OCI-LY1 (cell line): ENCODE data around the gene MS4A8.

Source experiments
- H2AFZ ChIP-seq: fragments of 200-600 bp; sonication (generic), shearing (Covaris generic); 2 replicates; pipeline ENCODE4 v1.6.0; 2014; ENCODE audit warnings: antibody characterized with exemption, mild to moderate bottlenecking, low read length
- H3F3A ChIP-seq: fragments of 200-600 bp; sonication (generic), shearing (Covaris generic); 2 replicates; pipeline ENCODE4 v1.6.0; 2014; ENCODE audit warnings: mild to moderate bottlenecking, antibody characterized with exemption, low read length, moderate library complexity; ENCODE audit not compliant: insufficient read depth
- H3K27ac ChIP-seq: fragments of 200-600 bp; sonication (generic); 2 replicates; pipeline ENCODE4 v1.5.1; 2014; ENCODE audit warnings: low read length, mixed run types, mild to moderate bottlenecking, low read depth; ENCODE audit not compliant: poor library complexity, severe bottlenecking
- H3K27me3 ChIP-seq: fragments of 200-600 bp; sonication (generic); 2 replicates; pipeline ENCODE4 v1.6.0; 2014; ENCODE audit warnings: antibody characterized with exemption, mild to moderate bottlenecking, low read length, moderate library complexity; ENCODE audit not compliant: insufficient read depth
- H3K36me3 ChIP-seq: fragments of 200-600 bp; sonication (generic); 2 replicates; pipeline ENCODE4 v1.6.1; 2014; ENCODE audit warnings: mild to moderate bottlenecking, antibody characterized with exemption, low read length, moderate library complexity, mixed read lengths; ENCODE audit not compliant: insufficient read depth
- H3K4me1 ChIP-seq: fragments of 200-600 bp; sonication (generic); 2 replicates; pipeline ENCODE4 v1.5.1; 2014; ENCODE audit warnings: mild to moderate bottlenecking, low read length, moderate library complexity; ENCODE audit not compliant: insufficient read depth, severe bottlenecking
- H3K4me2 ChIP-seq: fragments of 200-600 bp; sonication (generic), shearing (Covaris generic); 2 replicates; pipeline ENCODE4 v1.6.1; 2014; ENCODE audit warnings: low read length
- H3K4me3 ChIP-seq: fragments of 200-600 bp; sonication (generic); 2 replicates; pipeline ENCODE4 v1.5.1; 2014; ENCODE audit warnings: low read length, low read depth, mild to moderate bottlenecking, mixed read lengths; ENCODE audit not compliant: poor library complexity, severe bottlenecking
- H3K79me2 ChIP-seq: fragments of 200-600 bp; shearing (Covaris generic); 2 replicates; pipeline ENCODE4 v1.6.1; 2016; ENCODE audit warnings: mixed run types, low read length, mixed read lengths; ENCODE audit not compliant: insufficient read depth
- H3K9ac ChIP-seq: fragments of 200-600 bp; sonication (generic), shearing (Covaris generic); 2 replicates; pipeline ENCODE4 v1.6.1; 2014; ENCODE audit warnings: mild to moderate bottlenecking, low read length, mixed read lengths
- H3K9me2 ChIP-seq: fragments of 200-600 bp; sonication (generic), shearing (Covaris generic); 2 replicates; pipeline ENCODE4 v1.6.1; 2014; ENCODE audit warnings: low read depth, mild to moderate bottlenecking, low read length, mixed read lengths
- H3K9me3 ChIP-seq: fragments of 200-600 bp; shearing (Covaris generic); 2 replicates; pipeline ENCODE4 v1.6.1; 2014; ENCODE audit warnings: low read length, mixed read lengths
- H4K20me1 ChIP-seq: fragments of 200-600 bp; sonication (generic), shearing (Covaris generic); 2 replicates; pipeline ENCODE4 v1.6.0; 2016; ENCODE audit warnings: mild to moderate bottlenecking, low read length; ENCODE audit not compliant: insufficient read depth
- EZH2 ChIP-seq: fragments of 200-600 bp; sonication (generic), shearing (Covaris generic); IDR thresholded peaks from 2 replicates; pipeline ENCODE4 v1.8.0; 2017; ENCODE audit warnings: borderline replicate concordance, mixed run types, mild to moderate bottlenecking, antibody characterized with exemption, low read length, moderate library complexity, mixed read lengths
- TF ChIP-seq, protein P1 (sequence below): fragments of 200-600 bp; sonication (generic), shearing (Covaris generic); IDR thresholded peaks from 2 replicates; pipeline ENCODE4 v1.5.1; 2017; ENCODE audit warnings: mild to moderate bottlenecking, antibody characterized with exemption, low read length, moderate library complexity, mixed read lengths

The MS4A8 gene

DNA sequence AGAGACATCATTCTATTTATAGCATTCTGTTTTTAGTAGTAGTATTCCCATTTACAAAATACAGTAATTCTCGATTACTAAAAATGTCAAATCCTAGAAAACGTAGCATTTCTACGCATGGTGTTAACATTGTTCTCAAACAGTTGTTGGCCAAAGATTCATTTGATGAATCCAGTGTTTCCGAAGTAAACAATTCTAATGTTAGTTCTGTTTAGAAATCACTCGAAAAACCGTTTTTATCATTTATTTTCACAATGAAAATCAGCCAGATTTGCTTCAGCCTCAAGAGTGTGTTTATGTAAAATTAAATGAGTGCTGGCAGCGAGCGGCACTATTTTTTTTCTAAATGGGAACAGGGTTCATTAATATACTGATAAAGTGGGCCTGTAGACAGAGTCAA lies 32.2 kb downstream of the MS4A8 start:
- no peaks in the 10 kb centered on the region for H3K79me2 ChIP-seq
- H3K4me2 ChIP-seq = no peak overlapping the region
- H3K4me3 ChIP-seq = no peak overlapping the region
- no peak overlapping the region for H2AFZ ChIP-seq
- H3K27ac ChIP-seq = no peak overlapping the region
- H3K36me3 ChIP-seq = no peaks in the 10 kb centered on the region
- no peak overlapping the region for H3K9ac ChIP-seq
- no peaks in the 10 kb centered on the region for H4K20me1 ChIP-seq
- TF ChIP-seq, protein P1, sequence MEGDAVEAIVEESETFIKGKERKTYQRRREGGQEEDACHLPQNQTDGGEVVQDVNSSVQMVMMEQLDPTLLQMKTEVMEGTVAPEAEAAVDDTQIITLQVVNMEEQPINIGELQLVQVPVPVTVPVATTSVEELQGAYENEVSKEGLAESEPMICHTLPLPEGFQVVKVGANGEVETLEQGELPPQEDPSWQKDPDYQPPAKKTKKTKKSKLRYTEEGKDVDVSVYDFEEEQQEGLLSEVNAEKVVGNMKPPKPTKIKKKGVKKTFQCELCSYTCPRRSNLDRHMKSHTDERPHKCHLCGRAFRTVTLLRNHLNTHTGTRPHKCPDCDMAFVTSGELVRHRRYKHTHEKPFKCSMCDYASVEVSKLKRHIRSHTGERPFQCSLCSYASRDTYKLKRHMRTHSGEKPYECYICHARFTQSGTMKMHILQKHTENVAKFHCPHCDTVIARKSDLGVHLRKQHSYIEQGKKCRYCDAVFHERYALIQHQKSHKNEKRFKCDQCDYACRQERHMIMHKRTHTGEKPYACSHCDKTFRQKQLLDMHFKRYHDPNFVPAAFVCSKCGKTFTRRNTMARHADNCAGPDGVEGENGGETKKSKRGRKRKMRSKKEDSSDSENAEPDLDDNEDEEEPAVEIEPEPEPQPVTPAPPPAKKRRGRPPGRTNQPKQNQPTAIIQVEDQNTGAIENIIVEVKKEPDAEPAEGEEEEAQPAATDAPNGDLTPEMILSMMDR = no peak
- no peak for TF ChIP-seq EZH2
- no peaks in the 10 kb centered on the region for H3F3A ChIP-seq
- H3K27me3 ChIP-seq = no peaks in the 10 kb centered on the region; the same call in 1 of the 2 replicates
- H3K9me3 ChIP-seq = no peaks in the 10 kb centered on the region
- H3K4me1 ChIP-seq = no peaks in the 10 kb centered on the region
- H3K9me2 ChIP-seq = no peaks in the 10 kb centered on the region

DNA sequence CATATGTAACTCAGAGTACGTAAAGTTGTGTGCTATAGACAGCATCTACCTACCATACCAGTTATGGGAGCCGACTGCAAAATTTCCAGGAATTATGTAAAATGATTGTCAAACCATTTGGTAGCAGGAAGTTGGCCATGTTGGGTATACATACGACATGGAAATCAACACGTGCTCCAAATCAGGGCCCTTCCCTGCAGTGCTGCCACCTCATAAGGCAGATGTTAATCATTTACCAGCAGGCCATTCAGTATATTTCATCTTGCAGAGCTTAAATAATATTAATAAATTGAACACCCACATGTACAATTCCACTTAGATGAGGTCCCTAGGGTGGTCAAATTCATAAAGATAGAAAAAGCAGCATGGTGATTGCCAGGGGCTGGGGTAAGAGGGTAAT lies 34.9 kb downstream of the MS4A8 start:
- H3K36me3 ChIP-seq = no peaks in the 10 kb centered on the region
- no peaks in the 10 kb centered on the region; the same call in 1 of the 2 replicates for H3K27me3 ChIP-seq
- no peak overlapping the region for H2AFZ ChIP-seq
- H3K9me2 ChIP-seq = no peaks in the 10 kb centered on the region
- no peak overlapping the region for H3K4me2 ChIP-seq
- TF ChIP-seq EZH2 = no peak
- TF ChIP-seq, protein P1 = no peak
- H3K4me1 ChIP-seq = no peaks in the 10 kb centered on the region
- no peaks in the 10 kb centered on the region for H3F3A ChIP-seq
- H3K9me3 ChIP-seq = no peaks in the 10 kb centered on the region
- H3K79me2 ChIP-seq = no peaks in the 10 kb centered on the region
- H4K20me1 ChIP-seq = no peaks in the 10 kb centered on the region
- H3K4me3 ChIP-seq = no peak overlapping the region
- H3K27ac ChIP-seq = no peak overlapping the region
- H3K9ac ChIP-seq = no peak overlapping the region

DNA sequence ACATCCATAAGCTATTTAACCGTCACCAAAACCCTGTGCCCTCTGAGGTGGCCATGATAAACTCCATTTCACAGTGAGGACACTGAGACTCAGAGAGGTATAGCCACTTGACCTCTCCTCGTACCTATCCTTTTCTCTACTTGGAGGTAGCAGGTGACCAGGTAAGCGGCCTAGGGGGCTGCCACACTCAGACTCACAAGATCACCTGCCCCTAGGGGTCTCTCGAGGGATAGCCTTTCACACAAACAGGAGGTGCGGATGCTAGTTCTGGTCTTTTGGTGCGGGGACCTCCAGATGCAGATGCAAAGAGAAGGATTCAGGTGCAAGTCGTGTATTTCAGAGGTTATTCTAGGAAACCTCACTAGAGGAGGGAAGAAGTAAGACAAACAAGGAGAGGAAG lies 39.7 kb downstream of the MS4A8 start:
- H3K36me3 ChIP-seq = no peaks in the 10 kb centered on the region
- no peak overlapping the region for H3K9ac ChIP-seq
- no peaks in the 10 kb centered on the region for H3K9me3 ChIP-seq
- H3K4me1 ChIP-seq = no peaks in the 10 kb centered on the region
- peaks cover 3% of the 10 kb centered on the region; the same call in 1 of the 2 replicates for H3K27me3 ChIP-seq
- no peak overlapping the region for H3K4me2 ChIP-seq
- no peak overlapping the region for H2AFZ ChIP-seq
- no peaks in the 10 kb centered on the region for H4K20me1 ChIP-seq
- H3F3A ChIP-seq = no peaks in the 10 kb centered on the region
- H3K9me2 ChIP-seq = no peaks in the 10 kb centered on the region
- no peak overlapping the region for H3K27ac ChIP-seq
- no peak overlapping the region for H3K4me3 ChIP-seq
- TF ChIP-seq, protein P1 = peak; percentile 10; the same call in 1 of the 2 replicates
- no peak for TF ChIP-seq EZH2
- no peaks in the 10 kb centered on the region for H3K79me2 ChIP-seq
